GM12801 (cell line): ENCODE measurements around the gene TNS1.

Experiments
- CTCF ChIP-seq: IDR thresholded peaks from one replicate; pipeline ENCODE4 v1.5.1; 2011; ENCODE audit warnings: control low read depth; ENCODE audit not compliant: insufficient read length; ENCODE audit errors: extremely low read depth

TNS1 gene

GRCh38 chr2:217971166-217971565 lies 31.6 kb downstream of the TNS1 start:
- no peak for TF ChIP-seq CTCF

GRCh38 chr2:217970206-217970605 lies 32.6 kb downstream of the TNS1 start:
- no peak for TF ChIP-seq CTCF

- TF ChIP-seq CTCF: no peak
Observed at GRCh38 chr2:217969588-217969987, 33.2 kb downstream of the TNS1 start.

GRCh38 chr2:217968023-217968422 lies 34.8 kb downstream of the TNS1 start:
- no peak for TF ChIP-seq CTCF

GRCh38 chr2:217966423-217967070 lies 36.2 kb downstream of the TNS1 start:
- TF ChIP-seq CTCF: no peak

- no peak for TF ChIP-seq CTCF
Observed at GRCh38 chr2:217964275-217965161, 38.3 kb downstream of the TNS1 start.

- TF ChIP-seq CTCF: no peak
Observed at GRCh38 chr2:217960351-217960750, 42.4 kb downstream of the TNS1 start.
